Lung (tissue), 12 donors: ENCODE data around the gene NKAIN2. TPM values are rescaled to one million over a fixed set of nuclear protein-coding genes. Genes with fewer than 3 reads are reported as not detected.

Experiments
- ATAC-seq: fragments of 200-7000 bp; cut with Tn5 transposase; one replicate; pipeline ENCODE4 v1.9.1; 2020; ENCODE audit warnings: moderate number of reproducible peaks; ENCODE audit not compliant: insufficient read depth, low FRiP score
- DNase-seq, 3 donors: peaks; one replicate each; pipeline ENCODE4 v3.0.0-alpha.2; 2013 to 2017
- H3K27ac ChIP-seq, 2 donors: one replicate each; pipeline ENCODE4 v1.5.1; 2013; ENCODE audit warnings: mild to moderate bottlenecking in 2 of 2, moderate library complexity in 2 of 2, control low read depth in 1 of 2, inconsistent platforms in 1 of 2, low read depth in 1 of 2, low read length in 1 of 2
- H3K27me3 ChIP-seq, 3 donors: one replicate each; pipeline ENCODE4 v1.5.1; 2013; ENCODE audit warnings: low read length in 2 of 3; ENCODE audit not compliant: control insufficient read depth in 3 of 3, insufficient read depth in 3 of 3
- H3K36me3 ChIP-seq, 4 donors: one replicate each; pipeline ENCODE4 v1.5.1; 2013; ENCODE audit warnings: low read length in 4 of 4, mild to moderate bottlenecking in 1 of 4, moderate library complexity in 1 of 4; ENCODE audit not compliant: control insufficient read depth in 4 of 4, insufficient read depth in 4 of 4
- H3K4me1 ChIP-seq, 5 donors: one replicate each; pipeline ENCODE4 v1.5.1; 2013; ENCODE audit warnings: low read length in 5 of 5, mild to moderate bottlenecking in 2 of 5, moderate library complexity in 1 of 5; ENCODE audit not compliant: control insufficient read depth in 5 of 5, insufficient read depth in 5 of 5
- H3K4me3 ChIP-seq: one replicate; pipeline ENCODE4 v1.5.1; 2013; ENCODE audit warnings: mild to moderate bottlenecking, control low read depth, moderate library complexity
- H3K9ac ChIP-seq, 2 donors: one replicate each; pipeline ENCODE4 v1.5.1; 2013; ENCODE audit warnings: low read length in 2 of 2, control low read depth in 1 of 2; ENCODE audit not compliant: insufficient read depth in 1 of 2
- H3K9me3 ChIP-seq, 4 donors: one replicate each; pipeline ENCODE4 v1.5.1; 2013; ENCODE audit warnings: low read length in 3 of 4, mild to moderate bottlenecking in 1 of 4, moderate library complexity in 1 of 4; ENCODE audit not compliant: control insufficient read depth in 4 of 4, insufficient read depth in 3 of 4
- WGBS, 2 donors: extraction: QIAGEN DNeasy Blood & Tissue Kit; methylation state at CpG; one replicate each; pipeline ENCODE4 v1.1.7; 2013; 5-methylcytosine and 5-hydroxymethylcytosine counted together
- polyA plus RNA-seq, 2 donors: library from polyadenylated mRNA; stranded (reverse); fragments of 200-250 nt; gene quantifications; one replicate each; pipeline ENCODE4 v1.2.1, GENCODE V29; 2013
- total RNA-seq, 2 donors: library from RNA; depleted of rRNA in 1 of 2; stranded (reverse); fragments of >200 nt in 1 of 2; gene quantifications; one replicate each; pipeline ENCODE4 v1.2.1, GENCODE V29; 2014 to 2021
- TF ChIP-seq, protein P1 (sequence below): IDR thresholded peaks from 2 replicates; pipeline ENCODE4 v1.5.1; 2012; ENCODE audit warnings: mild to moderate bottlenecking; ENCODE audit errors: control extremely low read depth, extremely low read depth
- donor health status: control.
- donor health status: control.
- donor health status: Bipolar disorder and iron deficiency.
- donor health status: healthy.
- donor health status: DM: yes; HTN: yes; CAD: no.

The NKAIN2 gene
- total and polyA plus RNA-seq, 4 donors = 0.01 to 4.4 TPM; not detected in 2

DNA sequence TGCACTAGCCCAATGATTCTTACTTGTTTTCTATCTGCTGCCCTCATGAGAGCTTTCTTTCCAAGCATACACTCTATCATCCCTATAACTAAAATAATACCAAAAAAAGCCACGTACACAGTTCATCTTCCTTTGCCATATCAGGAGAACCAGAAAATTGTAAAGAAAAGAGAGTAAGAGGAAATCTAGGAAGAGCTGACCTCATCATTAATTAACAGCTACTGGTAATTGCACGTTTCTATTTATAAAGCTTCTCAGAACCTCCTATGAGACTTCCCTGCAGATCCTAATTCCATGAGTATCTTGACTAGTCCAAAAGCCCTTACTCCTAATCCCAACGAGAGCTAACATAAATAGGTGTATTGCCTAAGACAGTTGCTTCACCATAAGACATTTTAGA is 967.1 kb downstream of the NKAIN2 start:
- no peaks in the 10 kb centered on the region for H3K27me3 ChIP-seq
- H3K36me3 ChIP-seq = no peaks in the 10 kb centered on the region
- no peak overlapping the region for H3K27ac ChIP-seq
- DNase-seq (no peak), ATAC-seq (no peak)
- no peak overlapping the region for H3K9ac ChIP-seq
- peaks cover 0 to 15% (median 0%) of the 10 kb centered on the region in 5 donors for H3K4me1 ChIP-seq
- TF ChIP-seq, protein P1, sequence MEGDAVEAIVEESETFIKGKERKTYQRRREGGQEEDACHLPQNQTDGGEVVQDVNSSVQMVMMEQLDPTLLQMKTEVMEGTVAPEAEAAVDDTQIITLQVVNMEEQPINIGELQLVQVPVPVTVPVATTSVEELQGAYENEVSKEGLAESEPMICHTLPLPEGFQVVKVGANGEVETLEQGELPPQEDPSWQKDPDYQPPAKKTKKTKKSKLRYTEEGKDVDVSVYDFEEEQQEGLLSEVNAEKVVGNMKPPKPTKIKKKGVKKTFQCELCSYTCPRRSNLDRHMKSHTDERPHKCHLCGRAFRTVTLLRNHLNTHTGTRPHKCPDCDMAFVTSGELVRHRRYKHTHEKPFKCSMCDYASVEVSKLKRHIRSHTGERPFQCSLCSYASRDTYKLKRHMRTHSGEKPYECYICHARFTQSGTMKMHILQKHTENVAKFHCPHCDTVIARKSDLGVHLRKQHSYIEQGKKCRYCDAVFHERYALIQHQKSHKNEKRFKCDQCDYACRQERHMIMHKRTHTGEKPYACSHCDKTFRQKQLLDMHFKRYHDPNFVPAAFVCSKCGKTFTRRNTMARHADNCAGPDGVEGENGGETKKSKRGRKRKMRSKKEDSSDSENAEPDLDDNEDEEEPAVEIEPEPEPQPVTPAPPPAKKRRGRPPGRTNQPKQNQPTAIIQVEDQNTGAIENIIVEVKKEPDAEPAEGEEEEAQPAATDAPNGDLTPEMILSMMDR = no peak
- 75 to 83% methylated on average over 3 of the region's 3 CpGs for WGBS, 2 donors
- H3K9me3 ChIP-seq = no peaks in the 10 kb centered on the region
- no peak overlapping the region for H3K4me3 ChIP-seq

DNA sequence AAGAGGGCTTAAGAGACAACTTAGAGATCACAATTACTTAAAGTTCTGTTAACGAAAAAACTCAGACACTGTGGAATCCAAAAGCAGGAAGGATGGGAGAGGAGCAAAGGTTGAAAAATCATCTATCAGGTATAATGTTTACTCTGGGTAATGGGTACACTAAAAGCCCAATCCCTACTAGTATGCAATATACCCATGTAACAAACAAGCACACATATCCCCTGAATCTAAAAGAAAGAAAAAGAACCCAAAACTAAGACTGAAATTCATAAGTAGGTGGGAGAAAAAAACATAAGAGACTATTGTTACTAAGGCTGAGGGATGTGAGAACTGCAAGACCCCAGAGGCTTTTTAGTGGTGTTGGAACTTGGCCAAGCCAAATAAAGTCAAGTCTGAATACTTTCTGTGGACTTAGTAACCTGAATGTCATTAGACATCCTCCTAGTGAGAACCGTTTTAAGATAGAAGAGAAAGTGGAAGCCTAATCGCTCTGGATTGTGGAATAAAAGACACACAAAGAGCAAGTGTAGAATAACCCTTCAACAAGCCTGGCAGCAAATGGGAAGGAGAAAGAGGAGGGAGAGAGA is 969.2 kb downstream of the NKAIN2 start:
- DNase-seq (no peak), ATAC-seq (no peak)
- Histone ChIP-seq H3K27ac (no peak overlapping the region), H3K4me1 (peaks cover 0 to 15% (median 0%) of the 10 kb centered on the region in 5 donors), H3K36me3 (no peaks in the 10 kb centered on the region), H3K9ac (no peak overlapping the region), H3K4me3 (no peak overlapping the region), H3K9me3 (no peaks in the 10 kb centered on the region), H3K27me3 (no peaks in the 10 kb centered on the region)
- TF ChIP-seq, protein P1 = no peak
- WGBS, 2 donors = 73 to 85% methylated on average over 3 of the region's 3 CpGs

DNA sequence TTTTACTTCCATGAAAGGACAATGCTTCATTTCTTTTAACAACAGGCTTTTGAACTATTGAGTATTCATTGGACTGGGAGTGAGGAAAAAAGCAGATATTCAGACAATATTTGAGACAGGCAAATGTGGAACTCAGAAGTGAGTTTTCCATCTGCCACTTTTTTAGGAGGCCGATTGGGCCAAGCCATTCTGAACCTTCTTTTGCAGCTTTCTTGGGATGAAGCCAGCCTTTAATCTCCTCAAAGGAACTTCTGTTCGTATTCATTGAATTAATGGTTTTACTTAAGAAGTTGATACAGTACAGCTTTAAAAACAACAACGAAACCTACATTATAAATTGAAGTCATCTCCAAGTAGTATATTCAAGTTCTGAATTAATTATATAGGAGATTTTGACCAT is 971.5 kb downstream of the NKAIN2 start:
- H3K4me1 ChIP-seq = peaks cover 0 to 9% (median 0%) of the 10 kb centered on the region in 5 donors
- TF ChIP-seq, protein P1 = no peak
- DNase-seq (no peak), ATAC-seq (no peak)
- no peak overlapping the region for H3K4me3 ChIP-seq
- no peaks in the 10 kb centered on the region for H3K9me3 ChIP-seq
- H3K36me3 ChIP-seq = no peaks in the 10 kb centered on the region
- 73 to 78% methylated on average over 3 of the region's 3 CpGs for WGBS, 2 donors
- no peak overlapping the region for H3K27ac ChIP-seq
- no peaks in the 10 kb centered on the region for H3K27me3 ChIP-seq
- no peak overlapping the region for H3K9ac ChIP-seq

DNA sequence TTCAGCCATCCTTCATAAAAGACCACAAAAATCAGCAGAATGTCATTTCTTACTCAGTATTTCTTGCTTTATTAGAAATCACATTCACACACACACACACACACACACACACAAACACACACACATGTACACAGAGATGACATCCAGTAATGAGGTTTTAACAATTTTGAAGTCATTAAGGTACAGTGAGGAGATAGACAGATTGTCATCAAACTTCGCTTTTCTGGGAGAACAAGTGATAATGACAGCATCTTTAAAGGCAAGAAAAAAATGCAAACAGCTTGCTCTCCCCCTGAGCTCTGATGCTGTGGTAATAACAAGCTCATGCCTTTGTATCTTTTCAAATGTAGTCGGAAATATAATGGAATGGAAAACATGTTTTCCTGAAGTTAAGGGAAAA is 974.2 kb downstream of the NKAIN2 start:
- Histone ChIP-seq H3K4me3 (no peak overlapping the region), H3K27ac (no peak overlapping the region), H3K4me1 (peaks cover 0 to 8% (median 0%) of the 10 kb centered on the region in 5 donors), H3K36me3 (no peaks in the 10 kb centered on the region), H3K9me3 (no peaks in the 10 kb centered on the region), H3K27me3 (no peaks in the 10 kb centered on the region), H3K9ac (no peak overlapping the region)
- WGBS, 2 donors = 87 to 93% methylated on average over 2 of the region's 2 CpGs
- DNase-seq = no peak
- ATAC-seq = no peak
- TF ChIP-seq, protein P1 = no peak
